Measurements from ENCODE around the gene SLC38A11.
A peak's percentile ranks its signal among the peaks of the same experiment; 100 is the strongest.

SLC38A11 gene

GRCh38 chr2:164920430-164920829 lies 34.9 kb downstream of the SLC38A11 start:
- no peaks in the 10 kb centered on the region for H3K36me3 ChIP-seq (ENCODE audit: control insufficient read depth in 4 of 4, insufficient read depth in 4 of 4, low read length in 3 of 4)
- H3K27me3 ChIP-seq (replicated peaks in 2 of 5; ENCODE audit: control insufficient read depth in 4 of 5, insufficient read depth in 5 of 5, low read length in 4 of 5), result no peaks in the 10 kb centered on the region
- no peak for DNase-seq
- no peak overlapping the region for H3K27ac ChIP-seq (ENCODE audit: insufficient read depth in 1 of 2, low read depth in 1 of 2, low read length in 2 of 2, poor library complexity in 1 of 2, severe bottlenecking in 2 of 2)
- ChIA-PET POLR2A (no interaction called here), CTCF (interaction anchor here (1.1 kb wide), 1 partner anchor 99 kb away, joined by 3 read pairs; no protein-coding TSS in a partner anchor)
- no peaks in the 10 kb centered on the region for H3K9me3 ChIP-seq (ENCODE audit: control extremely low read depth in 1 of 5, control insufficient read depth in 4 of 5, insufficient read depth in 2 of 5, low read depth in 1 of 5, low read length in 4 of 5)
- no peak overlapping the region for H3K4me3 ChIP-seq (ENCODE audit: control insufficient read depth in 1 of 7, extremely low read depth in 1 of 7, insufficient read depth in 4 of 7, low read depth in 2 of 7, low read length in 6 of 7)
- peaks cover 0 to 4% (median 0%) of the 10 kb centered on the region in 4 experiments for H3K4me1 ChIP-seq (ENCODE audit: control extremely low read depth in 1 of 4, control insufficient read depth in 4 of 4, insufficient read depth in 4 of 4, low read length in 3 of 4)
- WGBS (ENCODE audit: insufficient coverage), result 96% methylated on average over 4 of the region's 4 CpGs

GRCh38 chr2:164917296-164917903 lies 37.9 kb downstream of the SLC38A11 start:
- POLR2A ChIA-PET, result no interaction called here
- Histone ChIP-seq H3K9me3 (ENCODE audit: control extremely low read depth in 1 of 5, control insufficient read depth in 4 of 5, insufficient read depth in 2 of 5, low read depth in 1 of 5, low read length in 4 of 5) (no peaks in the 10 kb centered on the region), H3K27ac (ENCODE audit: insufficient read depth in 1 of 2, low read depth in 1 of 2, low read length in 2 of 2, poor library complexity in 1 of 2, severe bottlenecking in 2 of 2) (no peak overlapping the region), H3K27me3 (replicated peaks in 2 of 5; ENCODE audit: control insufficient read depth in 4 of 5, insufficient read depth in 5 of 5, low read length in 4 of 5) (no peaks in the 10 kb centered on the region), H3K4me1 (ENCODE audit: control extremely low read depth in 1 of 4, control insufficient read depth in 4 of 4, insufficient read depth in 4 of 4, low read length in 3 of 4) (peaks cover 0 to 26% (median 7%) of the 10 kb centered on the region in 4 experiments), H3K36me3 (ENCODE audit: control insufficient read depth in 4 of 4, insufficient read depth in 4 of 4, low read length in 3 of 4) (no peaks in the 10 kb centered on the region), H3K4me3 (ENCODE audit: control insufficient read depth in 1 of 7, extremely low read depth in 1 of 7, insufficient read depth in 4 of 7, low read depth in 2 of 7, low read length in 6 of 7) (no peak overlapping the region)
- CTCF ChIA-PET, result interaction anchor here (1.5 to 1.6 kb wide), 2 partner anchors 75 to 179 kb away, joined by 4 to 7 read pairs; partner anchors contain the start of gene COBLL1
- no CpG with 5 or more reads among the region's 3 CpGs for WGBS (ENCODE audit: insufficient coverage)
- DNase-seq, result no peak

- POLR2A ChIA-PET, result no interaction called here
- H3K36me3 ChIP-seq (ENCODE audit: control insufficient read depth in 4 of 4, insufficient read depth in 4 of 4, low read length in 3 of 4), result no peaks in the 10 kb centered on the region
- no peak overlapping the region for H3K4me3 ChIP-seq (ENCODE audit: control insufficient read depth in 1 of 7, extremely low read depth in 1 of 7, insufficient read depth in 4 of 7, low read depth in 2 of 7, low read length in 6 of 7)
- no peak for DNase-seq
- no CpG with 5 or more reads among the region's 4 CpGs for WGBS (ENCODE audit: insufficient coverage)
- no peaks in the 10 kb centered on the region for H3K9me3 ChIP-seq (ENCODE audit: control extremely low read depth in 1 of 5, control insufficient read depth in 4 of 5, insufficient read depth in 2 of 5, low read depth in 1 of 5, low read length in 4 of 5)
- H3K4me1 ChIP-seq (ENCODE audit: control extremely low read depth in 1 of 4, control insufficient read depth in 4 of 4, insufficient read depth in 4 of 4, low read length in 3 of 4), result peaks cover 2 to 38% (median 17%) of the 10 kb centered on the region in 4 experiments
- H3K27me3 ChIP-seq (replicated peaks in 2 of 5; ENCODE audit: control insufficient read depth in 4 of 5, insufficient read depth in 5 of 5, low read length in 4 of 5), result no peaks in the 10 kb centered on the region
- CTCF ChIA-PET, result interaction anchor here (1.2 to 3.4 kb wide), 6 partner anchors 34 to 180 kb away, joined by 3 to 26 read pairs (median 6); partner anchors contain the start of gene COBLL1
- H3K27ac ChIP-seq (ENCODE audit: insufficient read depth in 1 of 2, low read depth in 1 of 2, low read length in 2 of 2, poor library complexity in 1 of 2, severe bottlenecking in 2 of 2), result no peak overlapping the region
These were observed 39.8 kb downstream of the SLC38A11 start for GRCh38 chr2:164915566-164915965.

GRCh38 chr2:164913640-164914350 lies 41.5 kb downstream of the SLC38A11 start:
- peak; percentile 56 to 76 (median 70) for DNase-seq
- POLR2A ChIA-PET, result interaction anchor here (1.0 kb wide), 1 partner anchor 124 kb away, joined by 4 read pairs; no protein-coding TSS in a partner anchor
- CTCF ChIA-PET, result interaction anchor here (0.7 to 3.4 kb wide), 33 partner anchors 10 to 187 kb away, joined by 3 to 26 read pairs (median 4); partner anchors contain the start of gene COBLL1
- no peaks in the 10 kb centered on the region for H3K36me3 ChIP-seq (ENCODE audit: control insufficient read depth in 4 of 4, insufficient read depth in 4 of 4, low read length in 3 of 4)
- peaks cover 10 to 56% (median 29%) of the 10 kb centered on the region in 4 experiments for H3K4me1 ChIP-seq (ENCODE audit: control extremely low read depth in 1 of 4, control insufficient read depth in 4 of 4, insufficient read depth in 4 of 4, low read length in 3 of 4)
- H3K4me3 ChIP-seq (ENCODE audit: control insufficient read depth in 1 of 7, extremely low read depth in 1 of 7, insufficient read depth in 4 of 7, low read depth in 2 of 7, low read length in 6 of 7), result no peak overlapping the region
- no peaks in the 10 kb centered on the region for H3K27me3 ChIP-seq (replicated peaks in 2 of 5; ENCODE audit: control insufficient read depth in 4 of 5, insufficient read depth in 5 of 5, low read length in 4 of 5)
- no peak overlapping the region for H3K27ac ChIP-seq (ENCODE audit: insufficient read depth in 1 of 2, low read depth in 1 of 2, low read length in 2 of 2, poor library complexity in 1 of 2, severe bottlenecking in 2 of 2)
- H3K9me3 ChIP-seq (ENCODE audit: control extremely low read depth in 1 of 5, control insufficient read depth in 4 of 5, insufficient read depth in 2 of 5, low read depth in 1 of 5, low read length in 4 of 5), result no peaks in the 10 kb centered on the region

- POLR2A ChIA-PET, result interaction anchor here (1.0 kb wide), 1 partner anchor 123 kb away, joined by 4 read pairs; no protein-coding TSS in a partner anchor
- DNase-seq, result peak in 1 of 3 donors; percentile 29
- H3K4me1 ChIP-seq (ENCODE audit: control extremely low read depth in 1 of 4, control insufficient read depth in 4 of 4, insufficient read depth in 4 of 4, low read length in 3 of 4), result peaks cover 10 to 56% (median 29%) of the 10 kb centered on the region in 4 experiments
- H3K27me3 ChIP-seq (replicated peaks in 2 of 5; ENCODE audit: control insufficient read depth in 4 of 5, insufficient read depth in 5 of 5, low read length in 4 of 5), result no peaks in the 10 kb centered on the region
- no peaks in the 10 kb centered on the region for H3K36me3 ChIP-seq (ENCODE audit: control insufficient read depth in 4 of 4, insufficient read depth in 4 of 4, low read length in 3 of 4)
- H3K27ac ChIP-seq (ENCODE audit: insufficient read depth in 1 of 2, low read depth in 1 of 2, low read length in 2 of 2, poor library complexity in 1 of 2, severe bottlenecking in 2 of 2), result no peak overlapping the region
- CTCF ChIA-PET, result interaction anchor here (0.7 to 3.4 kb wide), 32 partner anchors 10 to 186 kb away, joined by 3 to 26 read pairs (median 4); partner anchors contain the start of gene COBLL1
- H3K4me3 ChIP-seq (ENCODE audit: control insufficient read depth in 1 of 7, extremely low read depth in 1 of 7, insufficient read depth in 4 of 7, low read depth in 2 of 7, low read length in 6 of 7), result no peak overlapping the region
- H3K9me3 ChIP-seq (ENCODE audit: control extremely low read depth in 1 of 5, control insufficient read depth in 4 of 5, insufficient read depth in 2 of 5, low read depth in 1 of 5, low read length in 4 of 5), result no peaks in the 10 kb centered on the region
- 84% methylated on average over 4 of the region's 4 CpGs for WGBS (ENCODE audit: insufficient coverage)
These were observed 42.3 kb downstream of the SLC38A11 start for GRCh38 chr2:164913011-164913410.

GRCh38 chr2:164911832-164912231 lies 43.5 kb downstream of the SLC38A11 start:
- DNase-seq, result no peak
- Histone ChIP-seq H3K4me1 (ENCODE audit: control extremely low read depth in 1 of 4, control insufficient read depth in 4 of 4, insufficient read depth in 4 of 4, low read length in 3 of 4) (peaks cover 10 to 56% (median 29%) of the 10 kb centered on the region in 4 experiments), H3K27ac (ENCODE audit: insufficient read depth in 1 of 2, low read depth in 1 of 2, low read length in 2 of 2, poor library complexity in 1 of 2, severe bottlenecking in 2 of 2) (no peak overlapping the region), H3K36me3 (ENCODE audit: control insufficient read depth in 4 of 4, insufficient read depth in 4 of 4, low read length in 3 of 4) (no peaks in the 10 kb centered on the region), H3K27me3 (replicated peaks in 2 of 5; ENCODE audit: control insufficient read depth in 4 of 5, insufficient read depth in 5 of 5, low read length in 4 of 5) (no peaks in the 10 kb centered on the region), H3K4me3 (ENCODE audit: control insufficient read depth in 1 of 7, extremely low read depth in 1 of 7, insufficient read depth in 4 of 7, low read depth in 2 of 7, low read length in 6 of 7) (no peak overlapping the region), H3K9me3 (ENCODE audit: control extremely low read depth in 1 of 5, control insufficient read depth in 4 of 5, insufficient read depth in 2 of 5, low read depth in 1 of 5, low read length in 4 of 5) (no peaks in the 10 kb centered on the region)
- no CpG with 5 or more reads among the region's 1 CpG for WGBS (ENCODE audit: insufficient coverage)
- ChIA-PET CTCF (interaction anchor here (1.1 to 3.3 kb wide), 2 partner anchors 20 to 71 kb away, joined by 3 to 16 read pairs; no protein-coding TSS in a partner anchor), POLR2A (no interaction called here)

Data from common myeloid progenitor, CD34-positive (primary cell).